ENCODE measurements around the gene SOX13.

DNA sequence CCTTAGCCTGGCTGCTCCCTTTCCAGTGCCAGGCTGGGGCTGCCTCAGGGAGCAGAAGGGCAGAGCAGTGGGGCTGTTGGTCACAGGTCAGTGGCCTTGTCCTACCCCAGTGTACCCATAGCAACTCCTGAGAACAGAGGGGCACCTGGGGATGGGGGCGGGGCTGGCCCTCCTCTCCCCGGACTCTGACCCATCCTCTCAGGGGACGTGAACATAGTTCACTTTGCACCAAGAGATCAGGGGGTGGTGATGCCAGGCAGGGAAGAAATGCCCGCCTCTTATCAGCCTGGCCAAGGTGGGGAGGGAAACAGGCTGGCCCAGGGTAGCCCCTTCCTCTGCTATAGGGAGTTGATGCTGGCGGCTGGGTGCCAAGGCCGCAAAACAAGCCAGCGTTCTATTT is 74.0 kb downstream of the SOX13 start:
- TF ChIP-seq, protein P1, sequence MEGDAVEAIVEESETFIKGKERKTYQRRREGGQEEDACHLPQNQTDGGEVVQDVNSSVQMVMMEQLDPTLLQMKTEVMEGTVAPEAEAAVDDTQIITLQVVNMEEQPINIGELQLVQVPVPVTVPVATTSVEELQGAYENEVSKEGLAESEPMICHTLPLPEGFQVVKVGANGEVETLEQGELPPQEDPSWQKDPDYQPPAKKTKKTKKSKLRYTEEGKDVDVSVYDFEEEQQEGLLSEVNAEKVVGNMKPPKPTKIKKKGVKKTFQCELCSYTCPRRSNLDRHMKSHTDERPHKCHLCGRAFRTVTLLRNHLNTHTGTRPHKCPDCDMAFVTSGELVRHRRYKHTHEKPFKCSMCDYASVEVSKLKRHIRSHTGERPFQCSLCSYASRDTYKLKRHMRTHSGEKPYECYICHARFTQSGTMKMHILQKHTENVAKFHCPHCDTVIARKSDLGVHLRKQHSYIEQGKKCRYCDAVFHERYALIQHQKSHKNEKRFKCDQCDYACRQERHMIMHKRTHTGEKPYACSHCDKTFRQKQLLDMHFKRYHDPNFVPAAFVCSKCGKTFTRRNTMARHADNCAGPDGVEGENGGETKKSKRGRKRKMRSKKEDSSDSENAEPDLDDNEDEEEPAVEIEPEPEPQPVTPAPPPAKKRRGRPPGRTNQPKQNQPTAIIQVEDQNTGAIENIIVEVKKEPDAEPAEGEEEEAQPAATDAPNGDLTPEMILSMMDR (conservative IDR thresholded peaks at IDR 0.05; ENCODE audit: low read depth, low read length): no peak
- TF ChIP-seq EZH2phosphoT487 (IDR thresholded peaks at IDR 0.05; ENCODE audit: borderline replicate concordance, low read length) (no peak), EZH2 (IDR thresholded peaks at IDR 0.05; ENCODE audit: low read length, unreplicated experiment) (no peak)

All from PC-3 (cell line).